HepG2 (cell line): ENCODE results near the gene ATP2B2. TPM values are rescaled to one million over a fixed set of nuclear protein-coding genes. Genes with fewer than 3 reads are reported as not detected.

ENCODE experiments used
- ARID4A ChIP-seq: sonication (generic); formaldehyde crosslinking; IDR thresholded peaks from 2 replicates; pipeline ENCODE4 v1.5.0; 2020; ENCODE audit warnings: mild to moderate bottlenecking, missing genetic modification reagents, borderline replicate concordance
- DMTF1 ChIP-seq: sonication (generic); formaldehyde crosslinking; IDR thresholded peaks from 2 replicates; pipeline ENCODE4 v1.4.0; 2020; ENCODE audit warnings: mild to moderate bottlenecking, missing genetic modification reagents
- FUBP1 ChIP-seq: sonication (generic); formaldehyde crosslinking; IDR thresholded peaks from 2 replicates; pipeline ENCODE4 v1.5.1; 2020; ENCODE audit warnings: missing genetic modification reagents, mild to moderate bottlenecking, borderline replicate concordance
- GPN1 ChIP-seq: sonication (generic); formaldehyde crosslinking; IDR thresholded peaks from 2 replicates; pipeline ENCODE4 v1.5.1; 2020; ENCODE audit warnings: missing genetic modification reagents, borderline replicate concordance
- KDM5B ChIP-seq: sonication (generic); formaldehyde crosslinking; IDR thresholded peaks from 2 replicates; pipeline ENCODE4 v1.4.0; 2020; ENCODE audit warnings: missing genetic modification reagents, mild to moderate bottlenecking, borderline replicate concordance
- KLF11 ChIP-seq: IDR thresholded peaks from 2 replicates; pipeline ENCODE4 v1.6.1; 2016; ENCODE audit warnings: missing compliant biosample characterization
- KLF15 ChIP-seq: sonication (generic); formaldehyde crosslinking; IDR thresholded peaks from 2 replicates; pipeline ENCODE4 v1.8.1; 2023; ENCODE audit warnings: borderline replicate concordance, mild to moderate bottlenecking, inconsistent platforms, missing genetic modification reagents, mixed read lengths
- PHF21A ChIP-seq: sonication (generic); formaldehyde crosslinking; IDR thresholded peaks from 2 replicates; pipeline ENCODE4 v1.5.0; 2020; ENCODE audit warnings: mild to moderate bottlenecking, missing genetic modification reagents
- SNRNP70 ChIP-seq: fragments of 200-400 bp; formaldehyde crosslinking; IDR thresholded peaks from 2 replicates; pipeline ENCODE4 v1.6.1; 2017; ENCODE audit warnings: mild to moderate bottlenecking, low read depth, low read length, moderate library complexity
- WIZ ChIP-seq: sonication (generic); formaldehyde crosslinking; IDR thresholded peaks from 2 replicates; pipeline ENCODE4 v1.5.1; 2020; ENCODE audit warnings: mild to moderate bottlenecking, missing genetic modification reagents
- ZBTB7A ChIP-seq: sonication (generic); formaldehyde crosslinking; IDR thresholded peaks from 2 replicates; pipeline ENCODE4 v1.8.0; 2022; ENCODE audit warnings: mild to moderate bottlenecking, missing genetic modification reagents
- ZNF704 ChIP-seq: sonication (generic); formaldehyde crosslinking; IDR thresholded peaks from 2 replicates; pipeline ENCODE4 v1.8.1; 2023; ENCODE audit warnings: mild to moderate bottlenecking, inconsistent platforms, moderate library complexity, missing genetic modification reagents, borderline replicate concordance
- polyA plus RNA-seq, 8 experiments: library from polyadenylated mRNA; depleted of rRNA in 3 of 8; stranded (reverse) in 7 of 8; unstranded in 1 of 8; fragments of >200 nt; fragmentation: Illumina TruSeq in 4 of 8; extraction: Trizol in 4 of 8; gene quantifications; 2 replicates each; pipeline versions ENCODE4 v1.2.1 to v1.2.3, GENCODE V29; 2011 to 2016; ENCODE audit warnings: low read depth in 4 of 8, missing spikeins in 1 of 8, mixed read lengths in 1 of 8; ENCODE audit not compliant: insufficient read depth in 1 of 8
- total RNA-seq, 5 experiments: library from RNA; depleted of rRNA; stranded (reverse); fragments of >200 nt; fragmentation: Illumina TruSeq; extraction: Trizol; gene quantifications; 2 replicates each; pipeline ENCODE4 v1.2.3, GENCODE V29; 2016; ENCODE audit warnings: low read depth in 1 of 5
- TF ChIP-seq, protein P1 (sequence below): sonication (generic); formaldehyde crosslinking; IDR thresholded peaks from 2 replicates; pipeline ENCODE4 v1.4.0; 2020; ENCODE audit warnings: missing genetic modification reagents

The ATP2B2 gene
- total and polyA plus RNA-seq, 2 of the 13 experiments (the other 11 are each of a cell fraction or from before 2014, with no cell fraction given): 1.5 to 2.3 TPM

DNA sequence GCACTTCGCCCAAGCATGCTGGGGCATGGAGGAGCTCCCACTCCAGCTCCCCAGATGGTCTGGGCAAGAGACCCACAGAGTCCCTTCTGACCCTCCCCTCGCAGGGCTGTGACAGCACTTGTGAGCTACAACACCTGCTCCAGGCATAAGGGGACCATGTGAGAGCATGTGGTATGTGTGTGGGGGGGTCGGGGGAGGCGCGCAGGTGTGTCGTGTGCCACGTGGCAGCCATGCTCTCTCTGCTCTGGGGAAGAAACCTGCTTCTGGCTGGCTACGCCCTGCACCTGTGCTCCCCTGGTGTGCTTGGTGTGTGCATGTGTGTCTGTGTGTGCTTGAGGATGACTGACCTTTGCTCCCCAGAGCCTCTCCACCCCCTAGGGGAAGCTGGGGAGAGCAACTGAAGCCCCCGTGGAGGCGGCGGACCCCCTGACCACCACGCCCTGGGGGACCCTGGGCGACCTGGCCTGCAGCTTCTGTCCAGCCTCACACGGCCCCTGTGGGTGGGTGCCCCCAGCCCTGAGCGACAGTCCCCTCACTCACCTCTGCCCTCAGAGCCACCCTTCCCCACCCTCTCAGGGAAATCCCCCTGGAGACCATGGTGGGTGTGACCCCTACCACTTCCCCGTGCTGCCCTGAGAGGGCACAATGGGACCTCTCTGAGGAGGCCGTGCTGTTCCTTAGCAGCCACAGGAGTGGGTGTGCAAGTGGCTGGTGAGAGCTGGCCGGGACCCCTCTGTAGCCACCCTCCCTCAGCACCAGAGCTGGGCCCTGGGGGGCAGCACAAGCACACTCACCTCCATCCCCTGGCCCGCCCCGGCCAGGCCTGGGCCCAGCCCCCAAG is 167.8 kb downstream of the ATP2B2 start (continued):
- TF ChIP-seq FUBP1 (CRISPR knock-in tag) (no peak), KLF11 (CRISPR knock-in tag) (no peak), GPN1 (no peak), KDM5B (CRISPR knock-in tag) (peak; percentile 41; the same call in 1 of the 2 replicates), KLF15 (CRISPR knock-in tag) (no peak), ZNF704 (CRISPR knock-in tag) (no peak), PHF21A (no peak), DMTF1 (CRISPR knock-in tag) (no peak), ZBTB7A (CRISPR knock-in tag) (peak; percentile 57), ARID4A (peak; percentile 29; the same call in 1 of the 2 replicates), SNRNP70 (no peak), WIZ (CRISPR knock-in tag) (no peak)
- TF ChIP-seq, protein P1, sequence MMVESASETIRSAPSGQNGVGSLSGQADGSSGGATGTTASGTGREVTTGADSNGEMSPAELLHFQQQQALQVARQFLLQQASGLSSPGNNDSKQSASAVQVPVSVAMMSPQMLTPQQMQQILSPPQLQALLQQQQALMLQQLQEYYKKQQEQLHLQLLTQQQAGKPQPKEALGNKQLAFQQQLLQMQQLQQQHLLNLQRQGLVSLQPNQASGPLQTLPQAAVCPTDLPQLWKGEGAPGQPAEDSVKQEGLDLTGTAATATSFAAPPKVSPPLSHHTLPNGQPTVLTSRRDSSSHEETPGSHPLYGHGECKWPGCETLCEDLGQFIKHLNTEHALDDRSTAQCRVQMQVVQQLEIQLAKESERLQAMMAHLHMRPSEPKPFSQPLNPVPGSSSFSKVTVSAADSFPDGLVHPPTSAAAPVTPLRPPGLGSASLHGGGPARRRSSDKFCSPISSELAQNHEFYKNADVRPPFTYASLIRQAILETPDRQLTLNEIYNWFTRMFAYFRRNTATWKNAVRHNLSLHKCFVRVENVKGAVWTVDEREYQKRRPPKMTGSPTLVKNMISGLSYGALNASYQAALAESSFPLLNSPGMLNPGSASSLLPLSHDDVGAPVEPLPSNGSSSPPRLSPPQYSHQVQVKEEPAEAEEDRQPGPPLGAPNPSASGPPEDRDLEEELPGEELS (CRISPR knock-in tag): no peak
